MM.1S (cell line): ENCODE results near the gene TPRA1.

ENCODE experiments used
- DNase-seq: peaks from one replicate; pipeline ENCODE4 v3.0.0-alpha.2; 2015
- H2AFZ ChIP-seq: fragments of 300-600 bp; sonication (generic); 2 replicates; pipeline ENCODE4 v1.6.0; 2016; ENCODE audit warnings: antibody characterized with exemption, low read length
- H3F3A ChIP-seq: fragments of 300-600 bp; sonication (generic); 2 replicates; pipeline ENCODE4 v1.6.1; 2016; ENCODE audit warnings: mild to moderate bottlenecking, antibody characterized with exemption, low read length, moderate library complexity, mixed read lengths; ENCODE audit not compliant: insufficient read depth
- H3K27ac ChIP-seq: fragments of 300-600 bp; sonication (generic); 2 replicates; pipeline ENCODE4 v1.5.1; 2016; ENCODE audit warnings: mild to moderate bottlenecking, low read length
- H3K27me3 ChIP-seq: fragments of 300-600 bp; sonication (generic); replicated peaks from 2 replicates; pipeline ENCODE4 v1.6.0; 2016; ENCODE audit warnings: low read length; ENCODE audit not compliant: insufficient read depth
- H3K36me3 ChIP-seq: fragments of 300-600 bp; sonication (generic); replicated peaks from 2 replicates; pipeline ENCODE4 v1.6.1; 2016; ENCODE audit warnings: mild to moderate bottlenecking, low read length, mixed read lengths; ENCODE audit not compliant: insufficient read depth
- H3K4me1 ChIP-seq: fragments of 300-600 bp; sonication (generic); 2 replicates; pipeline ENCODE4 v1.6.1; 2016; ENCODE audit warnings: low read length, mixed read lengths
- H3K4me2 ChIP-seq: fragments of 300-600 bp; sonication (generic); 2 replicates; pipeline ENCODE4 v1.6.0; 2016; ENCODE audit warnings: low read depth, low read length
- H3K4me3 ChIP-seq: fragments of 300-600 bp; sonication (generic); 2 replicates; pipeline ENCODE4 v1.5.1; 2016; ENCODE audit warnings: low read length, mixed read lengths
- H3K79me2 ChIP-seq: fragments of 300-600 bp; sonication (generic); 2 replicates; pipeline ENCODE4 v1.6.1; 2016; ENCODE audit warnings: mixed run types, low read length, mixed read lengths
- H3K9ac ChIP-seq: fragments of 300-600 bp; sonication (generic); 2 replicates; pipeline ENCODE4 v1.6.1; 2016; ENCODE audit warnings: low read length, mixed read lengths
- H3K9me2 ChIP-seq: fragments of 300-600 bp; sonication (generic); replicated peaks from 2 replicates; pipeline ENCODE4 v1.6.1; 2016; ENCODE audit warnings: mild to moderate bottlenecking, low read length, mixed read lengths; ENCODE audit not compliant: insufficient read depth
- H3K9me3 ChIP-seq: fragments of 300-600 bp; sonication (generic); replicated peaks from 2 replicates; pipeline ENCODE4 v1.6.1; 2016; ENCODE audit warnings: mild to moderate bottlenecking, low read length, mixed read lengths; ENCODE audit not compliant: insufficient read depth
- H4K20me1 ChIP-seq: fragments of 300-600 bp; sonication (generic); 2 replicates; pipeline ENCODE4 v1.6.1; 2016; ENCODE audit warnings: mild to moderate bottlenecking, low read length, moderate library complexity, mixed read lengths; ENCODE audit not compliant: insufficient read depth
- EZH2 ChIP-seq: fragments of 300-600 bp; sonication (generic); optimal IDR thresholded peaks from 2 replicates; pipeline ENCODE3; 2017; ENCODE audit warnings: low read depth, mild to moderate bottlenecking, antibody characterized with exemption, low read length, mixed read lengths
- EZH2phosphoT487 ChIP-seq: fragments of 300-600 bp; sonication (generic); IDR thresholded peaks from 2 replicates; pipeline ENCODE4 v1.6.1; 2018; ENCODE audit warnings: antibody characterized with exemption, low read length
- TF ChIP-seq, protein P1 (sequence below): fragments of 300-600 bp; sonication (generic); IDR thresholded peaks from 2 replicates; pipeline ENCODE4 v1.5.1; 2016; ENCODE audit warnings: antibody characterized with exemption, low read length, mixed read lengths

TPRA1 gene

GRCh38 chr3:127555108-127555507 lies 35.4 kb downstream of the TPRA1 start:
- Histone ChIP-seq H3K4me3 (no peak overlapping the region), H3K9ac (no peak overlapping the region), H3K27ac (no peak overlapping the region), H3K27me3 (no peaks in the 10 kb centered on the region), H3K79me2 (no peaks in the 10 kb centered on the region), H3K9me3 (no peaks in the 10 kb centered on the region), H4K20me1 (no peaks in the 10 kb centered on the region), H2AFZ (no peak overlapping the region), H3K4me1 (no peaks in the 10 kb centered on the region), H3K36me3 (no peaks in the 10 kb centered on the region), H3K4me2 (no peak overlapping the region), H3F3A (no peaks in the 10 kb centered on the region), H3K9me2 (no peaks in the 10 kb centered on the region)
- no peak for DNase-seq
- TF ChIP-seq, protein P1, sequence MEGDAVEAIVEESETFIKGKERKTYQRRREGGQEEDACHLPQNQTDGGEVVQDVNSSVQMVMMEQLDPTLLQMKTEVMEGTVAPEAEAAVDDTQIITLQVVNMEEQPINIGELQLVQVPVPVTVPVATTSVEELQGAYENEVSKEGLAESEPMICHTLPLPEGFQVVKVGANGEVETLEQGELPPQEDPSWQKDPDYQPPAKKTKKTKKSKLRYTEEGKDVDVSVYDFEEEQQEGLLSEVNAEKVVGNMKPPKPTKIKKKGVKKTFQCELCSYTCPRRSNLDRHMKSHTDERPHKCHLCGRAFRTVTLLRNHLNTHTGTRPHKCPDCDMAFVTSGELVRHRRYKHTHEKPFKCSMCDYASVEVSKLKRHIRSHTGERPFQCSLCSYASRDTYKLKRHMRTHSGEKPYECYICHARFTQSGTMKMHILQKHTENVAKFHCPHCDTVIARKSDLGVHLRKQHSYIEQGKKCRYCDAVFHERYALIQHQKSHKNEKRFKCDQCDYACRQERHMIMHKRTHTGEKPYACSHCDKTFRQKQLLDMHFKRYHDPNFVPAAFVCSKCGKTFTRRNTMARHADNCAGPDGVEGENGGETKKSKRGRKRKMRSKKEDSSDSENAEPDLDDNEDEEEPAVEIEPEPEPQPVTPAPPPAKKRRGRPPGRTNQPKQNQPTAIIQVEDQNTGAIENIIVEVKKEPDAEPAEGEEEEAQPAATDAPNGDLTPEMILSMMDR: no peak

- Histone ChIP-seq H3K27ac (no peak overlapping the region), H3K4me3 (no peak overlapping the region), H3K4me2 (no peak overlapping the region), H3K36me3 (no peaks in the 10 kb centered on the region), H3K9ac (no peak overlapping the region), H3K79me2 (no peaks in the 10 kb centered on the region), H4K20me1 (no peaks in the 10 kb centered on the region), H3K9me2 (no peaks in the 10 kb centered on the region), H2AFZ (no peak overlapping the region), H3F3A (no peaks in the 10 kb centered on the region), H3K9me3 (no peaks in the 10 kb centered on the region), H3K27me3 (no peaks in the 10 kb centered on the region), H3K4me1 (no peaks in the 10 kb centered on the region)
- no peak for DNase-seq
- TF ChIP-seq EZH2 (no peak), EZH2phosphoT487 (no peak)
- TF ChIP-seq, protein P1: no peak
These were observed 38.5 kb downstream of the TPRA1 start for GRCh38 chr3:127552038-127552437.

DNA sequence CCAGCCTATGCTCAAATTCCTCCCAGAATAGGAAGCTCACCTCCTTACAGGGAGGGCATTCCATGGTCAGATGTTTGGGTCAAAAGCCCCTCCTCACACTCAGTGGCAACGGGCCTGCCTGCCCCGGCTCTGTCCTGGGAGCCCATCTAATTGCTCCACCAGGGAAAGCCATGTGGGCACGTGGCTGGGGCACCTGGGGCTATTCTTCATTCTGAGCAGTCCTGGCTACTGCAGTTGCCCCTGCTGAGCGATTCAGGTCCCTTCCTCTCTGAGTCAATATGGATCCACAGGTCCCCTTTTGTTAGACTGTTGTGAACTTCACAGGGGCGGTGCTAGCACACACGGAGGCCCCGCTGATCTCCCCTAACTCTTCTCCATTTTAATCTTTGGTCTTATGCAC lies 39.4 kb downstream of the TPRA1 start:
- H4K20me1 ChIP-seq: no peaks in the 10 kb centered on the region
- no peaks in the 10 kb centered on the region for H3K27me3 ChIP-seq
- H3K4me1 ChIP-seq: no peaks in the 10 kb centered on the region
- H3K79me2 ChIP-seq: no peaks in the 10 kb centered on the region
- H2AFZ ChIP-seq: no peak overlapping the region
- TF ChIP-seq EZH2phosphoT487 (no peak), EZH2 (no peak)
- TF ChIP-seq, protein P1: no peak
- H3K4me3 ChIP-seq: no peak overlapping the region
- H3K36me3 ChIP-seq: no peaks in the 10 kb centered on the region
- H3K27ac ChIP-seq: no peak overlapping the region
- no peaks in the 10 kb centered on the region for H3K9me2 ChIP-seq
- H3K9me3 ChIP-seq: no peaks in the 10 kb centered on the region
- no peaks in the 10 kb centered on the region for H3F3A ChIP-seq
- DNase-seq: no peak
- H3K9ac ChIP-seq: no peak overlapping the region
- no peak overlapping the region for H3K4me2 ChIP-seq
